HepG2 (cell line): Measurements from ENCODE around the gene TNMD.

Experiments
- BHLHE40 ChIP-seq: IDR thresholded peaks from 2 replicates; pipeline ENCODE4 v1.6.1; 2011; ENCODE audit warnings: low read length, improper control_type of control experiment
- IRF2 ChIP-seq: IDR thresholded peaks from 2 replicates; pipeline ENCODE4 v1.6.1; 2018; ENCODE audit warnings: missing genetic modification reagents, missing compliant biosample characterization
- RFX3 ChIP-seq: IDR thresholded peaks from 2 replicates; pipeline ENCODE4 v1.6.1; 2016; ENCODE audit warnings: missing biosample characterization, missing genetic modification reagents
- SPEN ChIP-seq: sonication (generic); formaldehyde crosslinking; IDR thresholded peaks from 2 replicates; pipeline ENCODE4 v1.5.1; 2020; ENCODE audit warnings: low read depth, mild to moderate bottlenecking, missing genetic modification reagents
- ZNF660 ChIP-seq: sonication (generic); formaldehyde crosslinking; IDR thresholded peaks from 2 replicates; pipeline ENCODE4 v1.5.1; 2020; ENCODE audit warnings: mild to moderate bottlenecking, low read depth, missing genetic modification reagents, borderline replicate concordance
- TF ChIP-seq, protein P1 (sequence below): sonication (generic); formaldehyde crosslinking; IDR thresholded peaks from 2 replicates; pipeline ENCODE4 v1.4.0; 2020; ENCODE audit warnings: missing genetic modification reagents
- TF ChIP-seq, protein P2 (sequence below): sonication (generic); formaldehyde crosslinking; IDR thresholded peaks from 2 replicates; pipeline ENCODE4 v1.5.0; 2020; ENCODE audit warnings: mild to moderate bottlenecking, missing genetic modification reagents, moderate library complexity

DNA sequence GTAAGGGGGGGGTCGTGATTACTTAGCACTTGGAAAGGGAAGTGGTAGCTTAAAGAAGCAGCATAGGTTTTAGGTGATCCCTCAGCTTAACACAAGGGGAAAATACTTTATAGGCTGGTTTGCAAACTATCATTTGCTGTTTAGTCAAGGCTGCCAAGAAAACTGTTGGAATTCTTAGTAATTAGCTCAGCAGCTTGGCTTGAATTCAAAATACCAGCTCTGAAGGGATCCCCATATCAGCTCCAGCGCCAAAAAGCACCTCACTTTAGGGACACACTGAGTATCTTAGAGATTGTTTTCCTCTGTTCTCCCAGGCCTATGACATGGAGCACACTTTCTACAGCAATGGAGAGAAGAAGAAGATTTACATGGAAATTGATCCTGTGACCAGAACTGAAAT, 8.8 kb downstream of the TNMD start:
- TF ChIP-seq BHLHE40: no peak
- TF ChIP-seq, protein P1, sequence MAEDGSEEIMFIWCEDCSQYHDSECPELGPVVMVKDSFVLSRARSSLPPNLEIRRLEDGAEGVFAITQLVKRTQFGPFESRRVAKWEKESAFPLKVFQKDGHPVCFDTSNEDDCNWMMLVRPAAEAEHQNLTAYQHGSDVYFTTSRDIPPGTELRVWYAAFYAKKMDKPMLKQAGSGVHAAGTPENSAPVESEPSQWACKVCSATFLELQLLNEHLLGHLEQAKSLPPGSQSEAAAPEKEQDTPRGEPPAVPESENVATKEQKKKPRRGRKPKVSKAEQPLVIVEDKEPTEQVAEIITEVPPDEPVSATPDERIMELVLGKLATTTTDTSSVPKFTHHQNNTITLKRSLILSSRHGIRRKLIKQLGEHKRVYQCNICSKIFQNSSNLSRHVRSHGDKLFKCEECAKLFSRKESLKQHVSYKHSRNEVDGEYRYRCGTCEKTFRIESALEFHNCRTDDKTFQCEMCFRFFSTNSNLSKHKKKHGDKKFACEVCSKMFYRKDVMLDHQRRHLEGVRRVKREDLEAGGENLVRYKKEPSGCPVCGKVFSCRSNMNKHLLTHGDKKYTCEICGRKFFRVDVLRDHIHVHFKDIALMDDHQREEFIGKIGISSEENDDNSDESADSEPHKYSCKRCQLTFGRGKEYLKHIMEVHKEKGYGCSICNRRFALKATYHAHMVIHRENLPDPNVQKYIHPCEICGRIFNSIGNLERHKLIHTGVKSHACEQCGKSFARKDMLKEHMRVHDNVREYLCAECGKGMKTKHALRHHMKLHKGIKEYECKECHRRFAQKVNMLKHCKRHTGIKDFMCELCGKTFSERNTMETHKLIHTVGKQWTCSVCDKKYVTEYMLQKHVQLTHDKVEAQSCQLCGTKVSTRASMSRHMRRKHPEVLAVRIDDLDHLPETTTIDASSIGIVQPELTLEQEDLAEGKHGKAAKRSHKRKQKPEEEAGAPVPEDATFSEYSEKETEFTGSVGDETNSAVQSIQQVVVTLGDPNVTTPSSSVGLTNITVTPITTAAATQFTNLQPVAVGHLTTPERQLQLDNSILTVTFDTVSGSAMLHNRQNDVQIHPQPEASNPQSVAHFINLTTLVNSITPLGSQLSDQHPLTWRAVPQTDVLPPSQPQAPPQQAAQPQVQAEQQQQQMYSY (CRISPR knock-in tag): no peak
- TF ChIP-seq, protein P2, sequence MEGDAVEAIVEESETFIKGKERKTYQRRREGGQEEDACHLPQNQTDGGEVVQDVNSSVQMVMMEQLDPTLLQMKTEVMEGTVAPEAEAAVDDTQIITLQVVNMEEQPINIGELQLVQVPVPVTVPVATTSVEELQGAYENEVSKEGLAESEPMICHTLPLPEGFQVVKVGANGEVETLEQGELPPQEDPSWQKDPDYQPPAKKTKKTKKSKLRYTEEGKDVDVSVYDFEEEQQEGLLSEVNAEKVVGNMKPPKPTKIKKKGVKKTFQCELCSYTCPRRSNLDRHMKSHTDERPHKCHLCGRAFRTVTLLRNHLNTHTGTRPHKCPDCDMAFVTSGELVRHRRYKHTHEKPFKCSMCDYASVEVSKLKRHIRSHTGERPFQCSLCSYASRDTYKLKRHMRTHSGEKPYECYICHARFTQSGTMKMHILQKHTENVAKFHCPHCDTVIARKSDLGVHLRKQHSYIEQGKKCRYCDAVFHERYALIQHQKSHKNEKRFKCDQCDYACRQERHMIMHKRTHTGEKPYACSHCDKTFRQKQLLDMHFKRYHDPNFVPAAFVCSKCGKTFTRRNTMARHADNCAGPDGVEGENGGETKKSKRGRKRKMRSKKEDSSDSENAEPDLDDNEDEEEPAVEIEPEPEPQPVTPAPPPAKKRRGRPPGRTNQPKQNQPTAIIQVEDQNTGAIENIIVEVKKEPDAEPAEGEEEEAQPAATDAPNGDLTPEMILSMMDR (CRISPR knock-in tag): no peak
- TF ChIP-seq ZNF660: no peak
- TF ChIP-seq SPEN: no peak
- TF ChIP-seq RFX3 (CRISPR knock-in tag): no peak
- no peak for TF ChIP-seq IRF2 (CRISPR knock-in tag)
